Urinary bladder (tissue), 4 donors: ENCODE measurements around the gene SH3PXD2A. TPM values are rescaled to one million over a fixed set of nuclear protein-coding genes. Genes with fewer than 3 reads are reported as not detected.

Experiments
- DNase-seq: peaks from one replicate; pipeline ENCODE4 v3.0.0-alpha.2; 2015; ENCODE audit errors: extremely low spot score
- H3K27ac ChIP-seq: one replicate; pipeline ENCODE4 v1.5.1; 2013; ENCODE audit warnings: low read depth, mild to moderate bottlenecking, moderate library complexity
- H3K36me3 ChIP-seq: one replicate; pipeline ENCODE4 v1.6.1; 2013; ENCODE audit warnings: mild to moderate bottlenecking, moderate library complexity; ENCODE audit not compliant: insufficient read depth
- H3K4me1 ChIP-seq: one replicate; pipeline ENCODE4 v1.6.1; 2013; ENCODE audit warnings: mild to moderate bottlenecking, moderate library complexity; ENCODE audit not compliant: insufficient read depth
- H3K4me3 ChIP-seq: one replicate; pipeline ENCODE4 v1.5.1; 2013; ENCODE audit warnings: low read depth, low read length
- WGBS: extraction: QIAGEN DNeasy Blood & Tissue Kit; methylation state at CpG from one replicate; pipeline ENCODE4 v1.1.7; 2013; 5-methylcytosine and 5-hydroxymethylcytosine counted together
- polyA plus RNA-seq: library from polyadenylated mRNA; stranded (reverse); fragments of 200-250 nt; gene quantifications from one replicate; pipeline ENCODE4 v1.2.3, GENCODE V29; 2013
- total RNA-seq: library from RNA; depleted of rRNA; stranded (reverse); fragments of >200 nt; gene quantifications from one replicate; pipeline ENCODE4 v1.2.3, GENCODE V29; 2014
- donor health status: healthy with polysubstance abuse.
- donor health status: healthy.

The SH3PXD2A gene
- total and polyA plus RNA-seq, 2 donors, result 29.6 to 56.9 TPM

GRCh38 chr10:103839872-103840739, 15.3 kb downstream of the SH3PXD2A start:
- Histone ChIP-seq H3K36me3 (no peaks in the 10 kb centered on the region), H3K4me1 (peaks cover 2% of the 10 kb centered on the region), H3K4me3 (no peak overlapping the region), H3K27ac (no peak overlapping the region)
- 78% methylated on average over 18 of the region's 18 CpGs for WGBS
- DNase-seq, result no peak

GRCh38 chr10:103839519-103839871, 15.9 kb downstream of the SH3PXD2A start:
- H3K27ac ChIP-seq, result no peak overlapping the region
- H3K4me1 ChIP-seq, result peaks cover 2% of the 10 kb centered on the region
- 69% methylated on average over 9 of the region's 9 CpGs for WGBS
- DNase-seq, result no peak
- no peak overlapping the region for H3K4me3 ChIP-seq
- no peaks in the 10 kb centered on the region for H3K36me3 ChIP-seq

GRCh38 chr10:103838862-103839518, 16.4 kb downstream of the SH3PXD2A start:
- 62% methylated on average over 13 of the region's 13 CpGs for WGBS
- Histone ChIP-seq H3K36me3 (no peaks in the 10 kb centered on the region), H3K4me3 (no peak overlapping the region), H3K27ac (no peak overlapping the region), H3K4me1 (peaks cover 2% of the 10 kb centered on the region)
- DNase-seq, result no peak

GRCh38 chr10:103838070-103838395, 17.3 kb downstream of the SH3PXD2A start:
- no peak for DNase-seq
- Histone ChIP-seq H3K27ac (no peak overlapping the region), H3K4me1 (peaks cover 2% of the 10 kb centered on the region), H3K36me3 (no peaks in the 10 kb centered on the region), H3K4me3 (no peak overlapping the region)
- 91% methylated on average over 4 of the region's 4 CpGs for WGBS

GRCh38 chr10:103837370-103838069, 17.9 kb downstream of the SH3PXD2A start:
- Histone ChIP-seq H3K4me3 (no peak overlapping the region), H3K27ac (no peak overlapping the region), H3K36me3 (no peaks in the 10 kb centered on the region), H3K4me1 (peaks cover 2% of the 10 kb centered on the region)
- 79% methylated on average over 10 of the region's 10 CpGs for WGBS
- DNase-seq, result no peak

GRCh38 chr10:103836861-103837260, 18.5 kb downstream of the SH3PXD2A start:
- WGBS, result 75% methylated on average over 9 of the region's 9 CpGs
- H3K4me1 ChIP-seq, result peaks cover 2% of the 10 kb centered on the region
- no peak for DNase-seq

GRCh38 chr10:103836273-103836672, 19.1 kb downstream of the SH3PXD2A start:
- 76% methylated on average over 1 of the region's 1 CpG for WGBS
- Histone ChIP-seq H3K4me1 (peaks cover 2% of the 10 kb centered on the region), H3K4me3 (no peak overlapping the region), H3K36me3 (no peaks in the 10 kb centered on the region), H3K27ac (no peak overlapping the region)
- no peak for DNase-seq

More at GRCh38 chr10:103836861-103837260, 18.5 kb downstream of the SH3PXD2A start:
- Histone ChIP-seq H3K4me3 (no peak overlapping the region), H3K27ac (no peak overlapping the region), H3K36me3 (no peaks in the 10 kb centered on the region)

- DNase-seq, result no peak
- 45% methylated on average over 20 of the region's 20 CpGs for WGBS
- Histone ChIP-seq H3K4me1 (peaks cover 2% of the 10 kb centered on the region), H3K36me3 (no peaks in the 10 kb centered on the region), H3K4me3 (no peak overlapping the region), H3K27ac (peak overlapping the region; percentile 42)
Measured at GRCh38 chr10:103835096-103836050, 20.0 kb downstream of the SH3PXD2A start.

GRCh38 chr10:103834436-103835095, 20.8 kb downstream of the SH3PXD2A start:
- peaks cover 4% of the 10 kb centered on the region for H3K4me1 ChIP-seq
- H3K27ac ChIP-seq, result peak overlapping the region; percentile 53
- no peak for DNase-seq
- WGBS, result 62% methylated on average over 5 of the region's 5 CpGs
- no peak overlapping the region for H3K4me3 ChIP-seq
- H3K36me3 ChIP-seq, result no peaks in the 10 kb centered on the region

- H3K4me3 ChIP-seq, result no peak overlapping the region
- H3K36me3 ChIP-seq, result no peaks in the 10 kb centered on the region
- WGBS, result 61% methylated on average over 5 of the region's 5 CpGs
- no peak for DNase-seq
- no peak overlapping the region for H3K27ac ChIP-seq
- peaks cover 6% of the 10 kb centered on the region for H3K4me1 ChIP-seq
Measured at GRCh38 chr10:103833731-103834365, 21.5 kb downstream of the SH3PXD2A start.

GRCh38 chr10:103832806-103833205, 22.6 kb downstream of the SH3PXD2A start:
- WGBS, result 96% methylated on average over 2 of the region's 2 CpGs
- H3K4me1 ChIP-seq, result peaks cover 6% of the 10 kb centered on the region
- no peak overlapping the region for H3K27ac ChIP-seq
- no peak for DNase-seq
- H3K36me3 ChIP-seq, result no peaks in the 10 kb centered on the region
- H3K4me3 ChIP-seq, result no peak overlapping the region

GRCh38 chr10:103829838-103830465, 25.4 kb downstream of the SH3PXD2A start:
- WGBS, result 45% methylated on average over 5 of the region's 5 CpGs
- H3K4me1 ChIP-seq, result peaks cover 4% of the 10 kb centered on the region
- no peak for DNase-seq
- no peaks in the 10 kb centered on the region for H3K36me3 ChIP-seq
- H3K27ac ChIP-seq, result no peak overlapping the region
- H3K4me3 ChIP-seq, result no peak overlapping the region
